CD8-positive, alpha-beta memory T cell (primary cell): ENCODE measurements around the gene BCL10. TPM values are rescaled to one million over a fixed set of nuclear protein-coding genes. Genes with fewer than 3 reads are reported as not detected.

Experiments
- CTCF ChIA-PET: fragments of 350-600 bp; sonication (Branson Sonifier 250); formaldehyde crosslinking; loops from one replicate; lab custom pipeline; 2021; ENCODE audit warnings: antibody characterized with exemption; lab: Charles Lee
- POLR2A ChIA-PET: fragments of 350-600 bp; sonication (Branson Sonifier 250); formaldehyde crosslinking; loops from one replicate; lab custom pipeline; 2021; ENCODE audit warnings: antibody characterized with exemption; lab: Charles Lee
- DNase-seq, 5 donors: peaks; one replicate each; pipeline versions ENCODE4 v3.0.0 to v3.0.0-alpha.2; 2020 to 2022; ENCODE audit warnings: mixed read lengths in 1 of 5
- H3K27ac ChIP-seq: one replicate; pipeline ENCODE4 v1.7.0; 2013; ENCODE audit warnings: low read depth, mild to moderate bottlenecking, low read length, moderate library complexity
- H3K27me3 ChIP-seq: 2 replicates; pipeline ENCODE4 v1.7.0; 2013; ENCODE audit warnings: low read length, mild to moderate bottlenecking; ENCODE audit not compliant: insufficient read depth, poor library complexity, severe bottlenecking
- H3K36me3 ChIP-seq: 2 replicates; pipeline ENCODE4 v1.7.0; 2013; ENCODE audit warnings: mild to moderate bottlenecking, low read length, moderate library complexity; ENCODE audit not compliant: insufficient read depth
- H3K4me1 ChIP-seq: 2 replicates; pipeline ENCODE4 v1.7.0; 2013; ENCODE audit warnings: mild to moderate bottlenecking, low read length, moderate library complexity; ENCODE audit not compliant: insufficient read depth
- H3K4me3 ChIP-seq: 2 replicates; pipeline ENCODE4 v1.7.0; 2013; ENCODE audit warnings: mild to moderate bottlenecking, low read length
- H3K9me3 ChIP-seq: 2 replicates; pipeline ENCODE4 v1.7.0; 2013; ENCODE audit warnings: mild to moderate bottlenecking, low read length
- H3K27ac Mint-ChIP-seq, 8 donors: one replicate each; pipeline ENCODE4 v1.8.0; 2020 to 2021; ENCODE audit warnings: mixed read lengths in 8 of 8, mild to moderate bottlenecking in 6 of 8, inconsistent platforms in 3 of 8, moderate library complexity in 3 of 8
- H3K27me3 Mint-ChIP-seq, 2 donors: one replicate each; pipeline ENCODE4 v1.8.0; 2020 to 2021; ENCODE audit warnings: mixed read lengths in 2 of 2, mild to moderate bottlenecking in 1 of 2, moderate library complexity in 1 of 2
- H3K36me3 Mint-ChIP-seq, 3 donors: one replicate each; pipeline ENCODE4 v1.8.0; 2020 to 2021; ENCODE audit warnings: mixed read lengths in 3 of 3, inconsistent platforms in 1 of 3, mild to moderate bottlenecking in 1 of 3
- H3K4me1 Mint-ChIP-seq, 3 donors: one replicate each; pipeline ENCODE4 v1.8.0; 2020 to 2021; ENCODE audit warnings: mixed read lengths in 3 of 3, inconsistent platforms in 1 of 3, mild to moderate bottlenecking in 1 of 3
- H3K4me3 Mint-ChIP-seq, 7 donors: one replicate each; pipeline ENCODE4 v1.8.0; 2020 to 2021; ENCODE audit warnings: mixed read lengths in 7 of 7, mild to moderate bottlenecking in 6 of 7, moderate library complexity in 4 of 7, inconsistent platforms in 2 of 7
- H3K9me3 Mint-ChIP-seq, 5 donors: one replicate each; pipeline ENCODE4 v1.8.0; 2020 to 2022; ENCODE audit warnings: mixed read lengths in 5 of 5, mild to moderate bottlenecking in 3 of 5, moderate library complexity in 2 of 5, inconsistent platforms in 1 of 5
- polyA plus RNA-seq: library from polyadenylated mRNA; unstranded; fragments of 300-500 nt; fragmentation: Illumina TruSeq; gene quantifications from one replicate; pipeline ENCODE4 v1.2.3, GENCODE V29; 2021
- total RNA-seq, 2 experiments: library from RNA; stranded (reverse); gene quantifications; one replicate each; pipeline ENCODE4 v1.2.3, GENCODE V29; 2021

The BCL10 gene
- total and polyA plus RNA-seq, 3 experiments from 2014 or later: 21.6 to 27.1 (median 21.9) TPM

DNA sequence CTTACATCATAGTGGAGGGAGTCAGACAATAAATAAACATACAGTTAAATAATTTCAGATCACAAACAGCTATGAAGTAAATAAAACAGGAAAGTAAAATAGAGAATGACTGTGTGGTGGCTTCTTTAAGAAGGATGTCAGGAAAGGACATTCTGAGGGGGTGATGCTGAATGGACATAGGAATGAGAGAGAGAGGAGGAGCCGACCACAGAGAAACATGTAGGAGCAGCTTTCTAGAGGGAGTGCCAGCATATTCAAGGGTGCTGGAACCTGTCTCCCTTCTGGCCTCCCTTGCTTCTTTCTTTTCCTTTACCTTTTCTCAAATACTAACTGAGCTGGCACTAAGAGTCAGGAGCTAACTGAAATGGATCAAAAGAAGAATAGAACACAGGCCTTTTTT, 20.5 kb upstream of the BCL10 start:
- no peak for DNase-seq
- H3K36me3 Mint-ChIP-seq: no peaks in the 10 kb centered on the region
- Histone ChIP-seq H3K4me1 (peaks cover 19% of the 10 kb centered on the region), H3K9me3 (no peaks in the 10 kb centered on the region), H3K4me3 (no peak overlapping the region), H3K27ac (no peak overlapping the region), H3K27me3 (peaks cover 6% of the 10 kb centered on the region), H3K36me3 (no peaks in the 10 kb centered on the region)
- no peaks in the 10 kb centered on the region for H3K9me3 Mint-ChIP-seq
- H3K27me3 Mint-ChIP-seq: peaks cover 4 to 14% of the 10 kb centered on the region in 2 donors
- H3K27ac Mint-ChIP-seq: peak overlapping the region in 5 of 8 donors; percentile 0 to 85 (median 77)
- POLR2A ChIA-PET: interaction anchor here (1.7 kb wide), 1 partner anchor 21 kb away, joined by 13 read pairs; the partner anchor contains the start of gene BCL10
- H3K4me3 Mint-ChIP-seq: peak overlapping the region in 5 of 7 donors; percentile 1 to 80 (median 7)
- H3K4me1 Mint-ChIP-seq: peaks cover 27 to 29% (median 28%) of the 10 kb centered on the region in 3 donors
- CTCF ChIA-PET: interaction anchor here (1.0 to 1.9 kb wide), 6 partner anchors 11 to 352 kb away, joined by 3 to 8 read pairs (median 4); partner anchors contain the start of gene C1orf52

DNA sequence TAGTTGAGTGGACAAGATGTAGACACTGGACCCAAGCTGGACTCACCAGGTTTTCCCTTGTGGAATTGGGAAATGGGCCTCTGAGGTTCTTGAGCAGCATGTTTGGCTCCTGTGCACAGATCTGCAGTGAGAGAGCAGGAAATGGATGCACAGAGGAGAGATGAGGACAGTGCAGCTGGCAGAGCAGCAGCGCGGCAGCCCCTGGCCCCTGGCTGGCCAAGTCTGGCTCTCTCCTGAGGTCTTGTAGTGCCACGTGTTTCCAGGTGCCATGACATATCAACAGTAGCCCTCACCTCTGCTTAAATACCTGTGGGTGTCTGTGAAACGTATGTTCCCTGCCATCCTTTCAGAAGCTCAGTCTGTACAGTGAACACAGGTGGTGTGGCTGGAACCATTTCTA, 19.2 kb upstream of the BCL10 start:
- Histone ChIP-seq H3K27ac (no peak overlapping the region), H3K9me3 (no peaks in the 10 kb centered on the region), H3K36me3 (no peaks in the 10 kb centered on the region), H3K4me1 (peaks cover 19% of the 10 kb centered on the region), H3K27me3 (peaks cover 6% of the 10 kb centered on the region), H3K4me3 (no peak overlapping the region)
- H3K36me3 Mint-ChIP-seq: no peaks in the 10 kb centered on the region
- CTCF ChIA-PET: interaction anchor here (1.1 to 1.6 kb wide), 2 partner anchors 16 to 36 kb away, joined by 4 read pairs; partner anchors contain the start of gene C1orf52
- H3K9me3 Mint-ChIP-seq: no peaks in the 10 kb centered on the region
- no peak for DNase-seq
- H3K4me1 Mint-ChIP-seq: peaks cover 27 to 29% (median 28%) of the 10 kb centered on the region in 3 donors
- H3K27me3 Mint-ChIP-seq: peaks cover 6 to 9% of the 10 kb centered on the region in 2 donors
- H3K27ac Mint-ChIP-seq: no peak overlapping the region
- no peak overlapping the region for H3K4me3 Mint-ChIP-seq
- POLR2A ChIA-PET: no interaction called here

DNA sequence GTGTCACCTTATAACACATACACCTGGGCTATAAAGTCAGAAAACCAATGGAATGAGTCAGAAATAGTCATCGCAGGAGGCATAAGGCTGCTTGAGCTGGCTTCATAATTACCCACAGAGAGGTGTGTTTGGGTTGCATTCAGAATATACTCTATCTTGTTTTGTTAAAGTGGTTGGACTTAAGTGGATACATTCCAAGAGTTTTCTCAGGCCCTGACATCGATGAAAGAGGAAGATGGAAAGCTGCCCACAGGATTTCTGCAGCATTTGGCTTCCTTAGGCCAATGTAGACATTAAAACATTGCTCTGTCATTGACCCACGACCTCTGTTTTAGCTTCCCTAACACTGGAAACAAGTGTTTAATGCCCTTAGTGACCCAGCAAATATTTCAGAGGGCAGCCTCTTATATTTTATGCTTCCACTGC, 18.6 kb upstream of the BCL10 start:
- no peak overlapping the region for H3K4me3 Mint-ChIP-seq
- no peak overlapping the region for H3K4me3 ChIP-seq
- POLR2A ChIA-PET: no interaction called here

DNA sequence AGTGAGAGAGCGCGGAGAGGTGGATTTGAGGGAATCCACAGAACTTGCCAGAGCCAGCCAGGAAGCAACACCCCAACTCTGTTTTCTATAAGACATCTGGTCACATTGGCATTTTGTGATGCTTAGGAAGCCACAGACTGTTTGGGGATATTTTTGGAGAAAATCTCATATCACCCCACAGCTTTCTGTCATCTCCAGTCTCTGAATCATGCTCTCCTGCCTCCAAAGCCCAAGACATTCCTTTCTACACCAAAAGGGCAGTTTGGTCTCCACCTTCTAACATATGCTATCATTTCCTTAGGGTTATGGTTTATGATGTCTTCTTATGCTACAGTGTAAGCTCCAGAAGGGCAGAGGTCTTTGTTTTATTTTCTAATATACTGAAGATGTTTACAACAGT, 14.4 kb upstream of the BCL10 start:
- peaks cover 2 to 9% of the 10 kb centered on the region in 2 donors for H3K27me3 Mint-ChIP-seq
- H3K9me3 Mint-ChIP-seq: no peaks in the 10 kb centered on the region
- CTCF ChIA-PET: no interaction called here
- Histone ChIP-seq H3K4me3 (no peak overlapping the region), H3K36me3 (no peaks in the 10 kb centered on the region), H3K27ac (no peak overlapping the region), H3K27me3 (no peaks in the 10 kb centered on the region), H3K4me1 (no peaks in the 10 kb centered on the region), H3K9me3 (no peaks in the 10 kb centered on the region)
- no peak for DNase-seq
- H3K36me3 Mint-ChIP-seq: no peaks in the 10 kb centered on the region
- no peak overlapping the region for H3K27ac Mint-ChIP-seq
- no peak overlapping the region for H3K4me3 Mint-ChIP-seq
- POLR2A ChIA-PET: no interaction called here
- H3K4me1 Mint-ChIP-seq: no peaks in the 10 kb centered on the region

More for the DNA sequence above, 18.6 kb upstream of the BCL10 start:
- no peak overlapping the region for H3K27ac ChIP-seq
- no peaks in the 10 kb centered on the region for H3K36me3 ChIP-seq
- no peak for DNase-seq
- peaks cover 6 to 9% of the 10 kb centered on the region in 2 donors for H3K27me3 Mint-ChIP-seq
- H3K36me3 Mint-ChIP-seq: no peaks in the 10 kb centered on the region
- peaks cover 27 to 29% (median 28%) of the 10 kb centered on the region in 3 donors for H3K4me1 Mint-ChIP-seq
- H3K27ac Mint-ChIP-seq: no peak overlapping the region
- peaks cover 19% of the 10 kb centered on the region for H3K4me1 ChIP-seq
- H3K27me3 ChIP-seq: peaks cover under 1% of the 10 kb centered on the region
- no peaks in the 10 kb centered on the region for H3K9me3 ChIP-seq
- CTCF ChIA-PET: interaction anchor here (2.0 kb wide), 1 partner anchor 10 kb away, joined by 5 read pairs; no protein-coding TSS in a partner anchor
- H3K9me3 Mint-ChIP-seq: no peaks in the 10 kb centered on the region

DNA sequence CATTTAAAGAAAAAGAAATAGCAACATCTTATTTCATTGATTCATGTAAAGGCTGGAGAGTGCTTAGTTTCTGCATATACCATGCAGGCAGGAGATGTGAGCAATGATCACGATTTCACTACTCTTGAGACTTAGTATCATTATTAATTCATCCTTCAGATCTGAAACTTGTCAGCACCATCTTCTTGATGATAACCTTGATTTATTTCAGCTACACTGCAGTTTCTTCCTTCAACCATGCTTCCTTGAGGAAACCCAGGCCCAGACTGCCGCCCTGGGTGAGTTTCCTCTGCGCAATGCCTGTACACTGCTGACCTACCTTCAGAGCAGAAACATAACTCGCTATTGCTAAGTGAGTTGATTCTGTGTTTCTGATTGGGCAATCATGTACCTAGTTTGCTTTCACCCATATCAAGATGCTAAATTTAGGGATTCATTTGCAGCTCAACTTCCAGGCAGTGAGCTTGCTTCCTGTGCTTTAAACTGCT, 13.5 kb upstream of the BCL10 start:
- Mint-ChIP-seq H3K9me3 (no peaks in the 10 kb centered on the region), H3K27me3 (peaks cover 2 to 7% of the 10 kb centered on the region in 2 donors), H3K4me1 (no peaks in the 10 kb centered on the region), H3K27ac (no peak overlapping the region), H3K4me3 (no peak overlapping the region), H3K36me3 (no peaks in the 10 kb centered on the region)
- no peak overlapping the region for H3K27ac ChIP-seq
- no peaks in the 10 kb centered on the region for H3K36me3 ChIP-seq
- ChIA-PET POLR2A (no interaction called here), CTCF (no interaction called here)
- H3K9me3 ChIP-seq: no peaks in the 10 kb centered on the region
- no peak overlapping the region for H3K4me3 ChIP-seq
- DNase-seq: no peak
- H3K4me1 ChIP-seq: no peaks in the 10 kb centered on the region
- no peaks in the 10 kb centered on the region for H3K27me3 ChIP-seq

DNA sequence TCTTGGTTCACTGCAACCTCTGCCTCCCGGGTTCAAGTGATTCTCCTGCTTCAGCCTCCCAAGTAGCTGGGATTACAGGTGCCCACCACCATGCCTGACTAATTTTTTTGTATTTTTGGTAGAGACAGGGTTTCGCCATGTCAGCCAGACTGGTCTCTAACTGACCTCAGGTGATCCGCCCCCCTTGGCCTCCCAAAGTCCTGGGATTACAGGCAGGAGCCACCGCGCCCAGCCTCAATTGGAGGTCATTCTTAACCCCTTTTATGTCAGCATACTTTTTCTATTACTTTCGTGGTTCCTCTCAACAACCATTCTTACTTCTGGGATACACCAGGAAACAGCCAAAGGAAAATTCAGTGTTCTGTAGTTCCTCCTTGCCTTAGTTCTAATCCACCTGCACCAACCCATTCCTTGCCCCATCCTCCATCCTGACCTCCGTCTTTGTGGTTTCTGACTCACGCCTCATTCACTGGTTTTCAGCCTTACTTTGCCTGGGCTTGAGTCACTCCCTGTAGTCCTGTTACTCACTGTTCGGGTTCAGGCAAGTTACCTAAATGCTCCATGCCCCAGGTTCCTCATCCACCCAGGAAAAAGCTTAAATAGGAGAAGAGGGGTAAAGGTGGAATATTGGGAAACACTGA, 12.9 kb upstream of the BCL10 start:
- Mint-ChIP-seq H3K9me3 (no peaks in the 10 kb centered on the region), H3K27ac (no peak overlapping the region), H3K4me1 (no peaks in the 10 kb centered on the region), H3K27me3 (peaks cover 2 to 5% of the 10 kb centered on the region in 2 donors), H3K36me3 (no peaks in the 10 kb centered on the region), H3K4me3 (no peak overlapping the region)
- Histone ChIP-seq H3K27me3 (no peaks in the 10 kb centered on the region), H3K27ac (no peak overlapping the region), H3K9me3 (no peaks in the 10 kb centered on the region), H3K36me3 (no peaks in the 10 kb centered on the region), H3K4me3 (no peak overlapping the region), H3K4me1 (no peaks in the 10 kb centered on the region)
- no peak for DNase-seq
- ChIA-PET POLR2A (no interaction called here), CTCF (interaction anchor here (0.7 kb wide), 1 partner anchor 317 kb away, joined by 3 read pairs; no protein-coding TSS in a partner anchor)

DNA sequence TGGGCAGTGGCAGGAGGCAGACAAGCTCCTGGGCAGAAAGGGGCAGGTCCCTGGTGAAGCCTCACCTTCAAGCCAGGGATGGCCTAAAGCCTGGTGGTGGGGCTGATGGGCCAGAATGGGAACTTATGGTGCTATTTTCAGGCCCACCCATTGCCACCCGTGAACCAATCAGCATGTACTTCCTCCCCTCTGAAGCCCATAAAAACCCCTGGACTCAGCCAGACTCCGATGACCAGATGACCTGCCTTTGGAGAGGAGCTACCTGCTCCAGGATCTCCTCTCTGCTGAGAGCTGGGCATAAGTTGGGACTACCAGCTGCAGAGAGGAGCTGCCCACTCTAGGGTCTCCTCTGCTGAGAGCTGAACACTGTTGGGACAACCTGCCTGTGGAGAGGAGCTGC, 7.8 kb upstream of the BCL10 start:
- Histone ChIP-seq H3K36me3 (no peaks in the 10 kb centered on the region), H3K4me3 (no peak overlapping the region), H3K27ac (no peak overlapping the region), H3K27me3 (no peaks in the 10 kb centered on the region), H3K9me3 (no peaks in the 10 kb centered on the region), H3K4me1 (no peaks in the 10 kb centered on the region)
- Mint-ChIP-seq H3K27me3 (peaks cover 6 to 12% of the 10 kb centered on the region in 2 donors), H3K36me3 (no peaks in the 10 kb centered on the region), H3K4me3 (no peak overlapping the region), H3K27ac (no peak overlapping the region), H3K9me3 (no peaks in the 10 kb centered on the region), H3K4me1 (peaks cover under 1 to 7% (median 4%) of the 10 kb centered on the region in 3 donors)
- ChIA-PET POLR2A (no interaction called here), CTCF (interaction anchor here (1.7 kb wide), 1 partner anchor 8 kb away, joined by 4 read pairs; the partner anchor contains the start of gene BCL10)
- no peak for DNase-seq

DNA sequence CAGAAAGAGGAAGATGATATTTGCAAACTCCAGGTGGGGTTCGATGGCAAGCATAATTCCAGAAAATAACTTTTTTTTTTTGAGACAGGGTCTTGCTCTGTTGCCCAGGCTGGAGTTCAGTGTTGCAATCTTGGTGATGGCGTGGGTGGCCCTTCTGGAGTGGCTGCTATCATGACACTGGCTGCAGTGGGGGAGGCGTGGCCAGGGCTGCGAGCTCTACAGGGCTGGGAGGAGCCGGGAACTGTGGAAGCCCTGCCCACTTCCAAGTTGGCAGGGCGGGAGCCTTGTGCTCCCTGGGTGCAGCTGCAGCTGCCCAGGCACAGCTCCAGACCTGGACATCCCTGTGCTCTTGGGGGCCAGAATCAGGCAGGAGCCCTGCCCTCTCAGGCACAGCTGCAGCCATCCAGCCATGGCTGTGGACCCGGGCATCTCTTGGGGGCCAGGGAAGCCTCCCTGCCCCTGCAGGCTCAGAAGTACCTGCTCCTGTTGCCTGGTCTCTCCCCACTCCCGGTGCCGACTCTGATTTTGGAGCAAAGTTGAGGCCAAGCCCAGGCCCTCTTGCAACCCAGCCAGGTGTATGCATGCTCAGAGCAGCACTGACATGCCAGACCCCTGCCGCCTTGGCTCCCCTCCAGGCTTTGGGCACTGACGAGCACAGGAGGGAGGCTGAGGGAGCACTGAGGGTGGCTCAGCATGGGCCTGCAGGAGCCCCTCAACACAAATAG, 7.2 kb upstream of the BCL10 start:
- Mint-ChIP-seq H3K36me3 (no peaks in the 10 kb centered on the region), H3K4me1 (peaks cover 7 to 12% (median 9%) of the 10 kb centered on the region in 3 donors), H3K9me3 (no peaks in the 10 kb centered on the region), H3K27ac (no peak overlapping the region), H3K4me3 (no peak overlapping the region), H3K27me3 (peaks cover 6 to 12% of the 10 kb centered on the region in 2 donors)
- Histone ChIP-seq H3K27ac (no peak overlapping the region), H3K4me1 (no peaks in the 10 kb centered on the region), H3K9me3 (no peaks in the 10 kb centered on the region), H3K27me3 (no peaks in the 10 kb centered on the region), H3K4me3 (no peak overlapping the region), H3K36me3 (no peaks in the 10 kb centered on the region)
- DNase-seq: no peak
- POLR2A ChIA-PET: interaction anchor here (0.7 kb wide), 1 partner anchor 31 kb away, joined by 3 read pairs; no protein-coding TSS in a partner anchor
- CTCF ChIA-PET: no interaction called here
